Vagina (tissue), 2 donors: ENCODE results near the gene CFAP61.

Experiments used
- POLR2A ChIP-seq, 2 donors: fragments of 450-650 bp; IDR thresholded peaks; one replicate each; pipeline ENCODE4 v1.6.1; 2017; ENCODE audit warnings: antibody characterized with exemption in 2 of 2, mild to moderate bottlenecking in 2 of 2, moderate library complexity in 2 of 2
- TF ChIP-seq, protein P1 (sequence below), 3 experiments: fragments of 450-650 bp in 2 of 3; fragments of 200-600 bp in 1 of 3; sonication (generic) in 1 of 3; IDR thresholded peaks; one replicate each; pipeline ENCODE4 v1.5.1; 2017 to 2019; ENCODE audit warnings: antibody characterized with exemption in 3 of 3, mild to moderate bottlenecking in 2 of 3, moderate library complexity in 2 of 3

DNA sequence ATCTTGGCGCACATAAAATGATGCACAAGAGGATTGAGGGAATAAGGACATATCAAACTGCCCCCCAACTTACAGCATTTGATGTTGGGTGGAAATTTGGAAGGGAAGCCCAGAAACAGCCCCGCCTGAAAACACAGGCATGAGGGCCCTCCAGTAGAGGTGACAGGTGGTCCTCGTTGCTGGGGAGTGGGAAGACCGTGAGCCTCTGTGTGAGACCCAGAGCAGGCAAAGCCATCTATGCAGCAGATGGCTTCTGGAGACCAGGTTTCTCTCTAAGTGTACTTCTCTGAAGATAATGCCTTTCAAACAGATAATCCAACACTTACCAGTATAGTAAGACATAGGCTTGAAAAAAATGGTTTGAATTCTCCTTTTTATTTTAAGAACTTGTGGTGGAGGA is 183.3 kb downstream of the CFAP61 start:
- TF ChIP-seq, protein P1, sequence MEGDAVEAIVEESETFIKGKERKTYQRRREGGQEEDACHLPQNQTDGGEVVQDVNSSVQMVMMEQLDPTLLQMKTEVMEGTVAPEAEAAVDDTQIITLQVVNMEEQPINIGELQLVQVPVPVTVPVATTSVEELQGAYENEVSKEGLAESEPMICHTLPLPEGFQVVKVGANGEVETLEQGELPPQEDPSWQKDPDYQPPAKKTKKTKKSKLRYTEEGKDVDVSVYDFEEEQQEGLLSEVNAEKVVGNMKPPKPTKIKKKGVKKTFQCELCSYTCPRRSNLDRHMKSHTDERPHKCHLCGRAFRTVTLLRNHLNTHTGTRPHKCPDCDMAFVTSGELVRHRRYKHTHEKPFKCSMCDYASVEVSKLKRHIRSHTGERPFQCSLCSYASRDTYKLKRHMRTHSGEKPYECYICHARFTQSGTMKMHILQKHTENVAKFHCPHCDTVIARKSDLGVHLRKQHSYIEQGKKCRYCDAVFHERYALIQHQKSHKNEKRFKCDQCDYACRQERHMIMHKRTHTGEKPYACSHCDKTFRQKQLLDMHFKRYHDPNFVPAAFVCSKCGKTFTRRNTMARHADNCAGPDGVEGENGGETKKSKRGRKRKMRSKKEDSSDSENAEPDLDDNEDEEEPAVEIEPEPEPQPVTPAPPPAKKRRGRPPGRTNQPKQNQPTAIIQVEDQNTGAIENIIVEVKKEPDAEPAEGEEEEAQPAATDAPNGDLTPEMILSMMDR (IDR thresholded peaks at IDR 0.05), result no peak
- no peak for TF ChIP-seq POLR2A (IDR thresholded peaks at IDR 0.05)
